NB4 (cell line): ENCODE results near the gene SCYGR4.

Source experiments
- MYC ChIP-seq: IDR thresholded peaks from 2 replicates; pipeline ENCODE4 v1.6.1; 2011; ENCODE audit warnings: low read depth, low read length
- POLR2A ChIP-seq: IDR thresholded peaks from 2 replicates; pipeline ENCODE4 v1.6.1; 2011; ENCODE audit warnings: mild to moderate bottlenecking; ENCODE audit not compliant: insufficient read length; ENCODE audit errors: extremely low read depth
- TF ChIP-seq, protein P1 (sequence below): IDR thresholded peaks from one replicate; pipeline ENCODE4 v1.5.1; 2012; ENCODE audit warnings: low read depth, low read length
- TF ChIP-seq, protein P2 (sequence below): IDR thresholded peaks from 2 replicates; pipeline ENCODE4 v1.6.1; 2011; ENCODE audit warnings: low read depth, low read length

DNA sequence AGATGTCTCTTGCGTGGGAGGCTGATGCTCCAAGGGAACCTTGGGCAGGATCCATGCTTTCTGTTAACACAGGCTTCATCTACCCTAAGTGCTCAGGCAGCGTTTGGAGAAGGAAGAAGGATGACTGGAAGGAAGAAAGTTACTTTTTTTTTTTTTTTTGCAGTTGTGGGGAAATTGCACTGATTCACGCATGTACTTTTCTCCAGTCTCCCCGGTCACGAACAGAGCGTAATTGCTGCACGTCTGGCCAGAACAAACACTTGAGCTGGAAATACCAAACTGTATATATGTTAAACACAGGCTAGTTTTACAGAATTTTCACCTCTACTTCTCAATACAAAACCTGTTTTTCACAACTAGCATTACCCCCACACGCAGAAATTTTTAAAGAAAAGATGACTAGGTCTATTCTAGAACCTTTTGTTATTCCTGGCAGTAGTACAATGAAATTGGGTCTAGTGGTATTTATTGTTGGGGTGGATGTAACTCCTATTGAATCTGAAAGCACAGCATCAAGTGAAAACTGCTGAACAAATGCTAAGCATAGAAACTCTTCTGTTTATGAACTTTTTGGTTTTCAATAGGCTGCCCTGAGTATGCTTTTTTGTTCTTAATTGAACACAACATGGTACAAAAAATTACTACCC, 40.0 kb downstream of the SCYGR4 start:
- TF ChIP-seq, protein P1, sequence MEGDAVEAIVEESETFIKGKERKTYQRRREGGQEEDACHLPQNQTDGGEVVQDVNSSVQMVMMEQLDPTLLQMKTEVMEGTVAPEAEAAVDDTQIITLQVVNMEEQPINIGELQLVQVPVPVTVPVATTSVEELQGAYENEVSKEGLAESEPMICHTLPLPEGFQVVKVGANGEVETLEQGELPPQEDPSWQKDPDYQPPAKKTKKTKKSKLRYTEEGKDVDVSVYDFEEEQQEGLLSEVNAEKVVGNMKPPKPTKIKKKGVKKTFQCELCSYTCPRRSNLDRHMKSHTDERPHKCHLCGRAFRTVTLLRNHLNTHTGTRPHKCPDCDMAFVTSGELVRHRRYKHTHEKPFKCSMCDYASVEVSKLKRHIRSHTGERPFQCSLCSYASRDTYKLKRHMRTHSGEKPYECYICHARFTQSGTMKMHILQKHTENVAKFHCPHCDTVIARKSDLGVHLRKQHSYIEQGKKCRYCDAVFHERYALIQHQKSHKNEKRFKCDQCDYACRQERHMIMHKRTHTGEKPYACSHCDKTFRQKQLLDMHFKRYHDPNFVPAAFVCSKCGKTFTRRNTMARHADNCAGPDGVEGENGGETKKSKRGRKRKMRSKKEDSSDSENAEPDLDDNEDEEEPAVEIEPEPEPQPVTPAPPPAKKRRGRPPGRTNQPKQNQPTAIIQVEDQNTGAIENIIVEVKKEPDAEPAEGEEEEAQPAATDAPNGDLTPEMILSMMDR, result no peak
- TF ChIP-seq MYC (no peak), POLR2A (no peak)
- TF ChIP-seq, protein P2, sequence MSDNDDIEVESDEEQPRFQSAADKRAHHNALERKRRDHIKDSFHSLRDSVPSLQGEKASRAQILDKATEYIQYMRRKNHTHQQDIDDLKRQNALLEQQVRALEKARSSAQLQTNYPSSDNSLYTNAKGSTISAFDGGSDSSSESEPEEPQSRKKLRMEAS, result no peak
